T-helper 2 cell treated with Interferon-gamma antibody and Interleukin-4, amounts not matched to agents 5 μg/mL and 100 μg/mL, for 36 hours (primary cell): ENCODE data around the gene TMEM178A.

Experiments
- DNase-seq: peaks from one replicate; pipeline ENCODE4 v3.0.0; 2021; ENCODE audit warnings: low spot score
- H3K27ac Mint-ChIP-seq: one replicate; pipeline ENCODE4 v1.8.0; 2021; ENCODE audit warnings: mild to moderate bottlenecking, mixed read lengths
- H3K27me3 Mint-ChIP-seq: one replicate; pipeline ENCODE4 v1.8.0; 2021; ENCODE audit warnings: low read depth, mixed read lengths
- H3K36me3 Mint-ChIP-seq: one replicate; pipeline ENCODE4 v1.8.0; 2021; ENCODE audit warnings: low read depth, mixed read lengths
- H3K4me1 Mint-ChIP-seq: one replicate; pipeline ENCODE4 v1.8.0; 2021; ENCODE audit warnings: low read depth, mixed read lengths
- H3K4me3 Mint-ChIP-seq: one replicate; pipeline ENCODE4 v1.8.0; 2022; ENCODE audit warnings: mild to moderate bottlenecking, moderate library complexity, mixed read lengths
- H3K9me3 Mint-ChIP-seq: one replicate; pipeline ENCODE4 v1.8.0; 2021; ENCODE audit warnings: mixed read lengths

The TMEM178A gene

GRCh38 chr2:39696838-39697237 lies 31.1 kb downstream of the TMEM178A start:
- H3K4me3 Mint-ChIP-seq, result no peak overlapping the region

GRCh38 chr2:39697454-39697853 lies 31.7 kb downstream of the TMEM178A start:
- Mint-ChIP-seq H3K9me3 (peaks cover 24% of the 10 kb centered on the region), H3K36me3 (no peaks in the 10 kb centered on the region), H3K4me3 (no peak overlapping the region), H3K4me1 (no peaks in the 10 kb centered on the region), H3K27me3 (peaks cover 30% of the 10 kb centered on the region), H3K27ac (no peak overlapping the region)
- DNase-seq, result no peak

More at GRCh38 chr2:39696838-39697237, 31.1 kb downstream of the TMEM178A start:
- H3K27me3 Mint-ChIP-seq, result peaks cover 27% of the 10 kb centered on the region
- DNase-seq, result no peak
- H3K9me3 Mint-ChIP-seq, result peaks cover 18% of the 10 kb centered on the region
- H3K27ac Mint-ChIP-seq, result no peak overlapping the region
- no peaks in the 10 kb centered on the region for H3K4me1 Mint-ChIP-seq
- H3K36me3 Mint-ChIP-seq, result no peaks in the 10 kb centered on the region

- H3K4me1 Mint-ChIP-seq, result no peaks in the 10 kb centered on the region
- no peak for DNase-seq
- H3K4me3 Mint-ChIP-seq, result no peak overlapping the region
- H3K9me3 Mint-ChIP-seq, result peaks cover 24% of the 10 kb centered on the region
- no peaks in the 10 kb centered on the region for H3K36me3 Mint-ChIP-seq
- peaks cover 27% of the 10 kb centered on the region for H3K27me3 Mint-ChIP-seq
- H3K27ac Mint-ChIP-seq, result no peak overlapping the region
Observed at GRCh38 chr2:39701137-39701536, 35.4 kb downstream of the TMEM178A start.

- peaks cover 21% of the 10 kb centered on the region for H3K27me3 Mint-ChIP-seq
- H3K36me3 Mint-ChIP-seq, result no peaks in the 10 kb centered on the region
- no peaks in the 10 kb centered on the region for H3K4me1 Mint-ChIP-seq
- no peak overlapping the region for H3K4me3 Mint-ChIP-seq
- no peak overlapping the region for H3K27ac Mint-ChIP-seq
- peaks cover 24% of the 10 kb centered on the region for H3K9me3 Mint-ChIP-seq
- DNase-seq, result no peak
Observed at GRCh38 chr2:39703181-39703872, 37.6 kb downstream of the TMEM178A start.

- DNase-seq, result no peak
- H3K9me3 Mint-ChIP-seq, result peaks cover 24% of the 10 kb centered on the region
- H3K27ac Mint-ChIP-seq, result no peak overlapping the region
- no peaks in the 10 kb centered on the region for H3K36me3 Mint-ChIP-seq
- no peak overlapping the region for H3K4me3 Mint-ChIP-seq
- H3K4me1 Mint-ChIP-seq, result no peaks in the 10 kb centered on the region
- H3K27me3 Mint-ChIP-seq, result peaks cover 16% of the 10 kb centered on the region
Observed at GRCh38 chr2:39704540-39704939, 38.8 kb downstream of the TMEM178A start.

- Mint-ChIP-seq H3K4me1 (no peaks in the 10 kb centered on the region), H3K27ac (no peak overlapping the region), H3K27me3 (peaks cover 17% of the 10 kb centered on the region), H3K4me3 (no peak overlapping the region), H3K9me3 (peaks cover 18% of the 10 kb centered on the region), H3K36me3 (no peaks in the 10 kb centered on the region)
- DNase-seq, result no peak
Observed at GRCh38 chr2:39705638-39706037, 39.9 kb downstream of the TMEM178A start.

- H3K4me1 Mint-ChIP-seq, result no peaks in the 10 kb centered on the region
- no peak overlapping the region for H3K27ac Mint-ChIP-seq
- DNase-seq, result no peak
- no peak overlapping the region for H3K4me3 Mint-ChIP-seq
- H3K36me3 Mint-ChIP-seq, result no peaks in the 10 kb centered on the region
- peaks cover 15% of the 10 kb centered on the region for H3K27me3 Mint-ChIP-seq
- H3K9me3 Mint-ChIP-seq, result peaks cover 11% of the 10 kb centered on the region
Observed at GRCh38 chr2:39706312-39706711, 40.6 kb downstream of the TMEM178A start.

GRCh38 chr2:39706945-39707344 lies 41.2 kb downstream of the TMEM178A start:
- H3K36me3 Mint-ChIP-seq, result no peaks in the 10 kb centered on the region
- no peaks in the 10 kb centered on the region for H3K4me1 Mint-ChIP-seq
- no peak overlapping the region for H3K4me3 Mint-ChIP-seq
- peaks cover 5% of the 10 kb centered on the region for H3K9me3 Mint-ChIP-seq
- DNase-seq, result no peak
- H3K27ac Mint-ChIP-seq, result no peak overlapping the region
- peaks cover 14% of the 10 kb centered on the region for H3K27me3 Mint-ChIP-seq

- no peaks in the 10 kb centered on the region for H3K9me3 Mint-ChIP-seq
- no peak overlapping the region for H3K27ac Mint-ChIP-seq
- no peaks in the 10 kb centered on the region for H3K4me1 Mint-ChIP-seq
- no peaks in the 10 kb centered on the region for H3K36me3 Mint-ChIP-seq
- H3K4me3 Mint-ChIP-seq, result no peak overlapping the region
- DNase-seq, result no peak
- peaks cover 14% of the 10 kb centered on the region for H3K27me3 Mint-ChIP-seq
Observed at GRCh38 chr2:39708003-39708402, 42.3 kb downstream of the TMEM178A start.

GRCh38 chr2:39710807-39711206 lies 45.1 kb downstream of the TMEM178A start:
- H3K36me3 Mint-ChIP-seq, result no peaks in the 10 kb centered on the region
- H3K9me3 Mint-ChIP-seq, result no peaks in the 10 kb centered on the region
- H3K4me3 Mint-ChIP-seq, result no peak overlapping the region
- no peaks in the 10 kb centered on the region for H3K4me1 Mint-ChIP-seq
- H3K27me3 Mint-ChIP-seq, result peaks cover 26% of the 10 kb centered on the region
- no peak overlapping the region for H3K27ac Mint-ChIP-seq
- no peak for DNase-seq

- no peaks in the 10 kb centered on the region for H3K36me3 Mint-ChIP-seq
- no peaks in the 10 kb centered on the region for H3K4me1 Mint-ChIP-seq
- H3K9me3 Mint-ChIP-seq, result no peaks in the 10 kb centered on the region
- H3K27me3 Mint-ChIP-seq, result peaks cover 33% of the 10 kb centered on the region
- no peak for DNase-seq
- no peak overlapping the region for H3K27ac Mint-ChIP-seq
- H3K4me3 Mint-ChIP-seq, result no peak overlapping the region
Observed at GRCh38 chr2:39712953-39713352, 47.2 kb downstream of the TMEM178A start.

GRCh38 chr2:39715095-39715494 lies 49.4 kb downstream of the TMEM178A start:
- Mint-ChIP-seq H3K27ac (no peak overlapping the region), H3K4me1 (no peaks in the 10 kb centered on the region), H3K4me3 (no peak overlapping the region), H3K9me3 (no peaks in the 10 kb centered on the region), H3K27me3 (peaks cover 29% of the 10 kb centered on the region), H3K36me3 (no peaks in the 10 kb centered on the region)
- DNase-seq, result no peak

GRCh38 chr2:39715822-39716221 lies 50.1 kb downstream of the TMEM178A start:
- H3K9me3 Mint-ChIP-seq, result no peaks in the 10 kb centered on the region
- H3K4me3 Mint-ChIP-seq, result no peak overlapping the region
- DNase-seq, result no peak
- H3K27ac Mint-ChIP-seq, result no peak overlapping the region
- peaks cover 29% of the 10 kb centered on the region for H3K27me3 Mint-ChIP-seq
- H3K36me3 Mint-ChIP-seq, result no peaks in the 10 kb centered on the region
- H3K4me1 Mint-ChIP-seq, result no peaks in the 10 kb centered on the region

- Mint-ChIP-seq H3K27me3 (peaks cover 32% of the 10 kb centered on the region), H3K36me3 (no peaks in the 10 kb centered on the region), H3K4me3 (no peak overlapping the region), H3K4me1 (no peaks in the 10 kb centered on the region), H3K9me3 (no peaks in the 10 kb centered on the region), H3K27ac (no peak overlapping the region)
- no peak for DNase-seq
Observed at GRCh38 chr2:39717067-39717466, 51.4 kb downstream of the TMEM178A start.

- Mint-ChIP-seq H3K27me3 (peaks cover 29% of the 10 kb centered on the region), H3K9me3 (no peaks in the 10 kb centered on the region), H3K27ac (no peak overlapping the region), H3K36me3 (no peaks in the 10 kb centered on the region), H3K4me3 (no peak overlapping the region), H3K4me1 (no peaks in the 10 kb centered on the region)
- no peak for DNase-seq
Observed at GRCh38 chr2:39718483-39718882, 52.8 kb downstream of the TMEM178A start.
